HFFc6 (cell line): Measurements from ENCODE around the gene DGCR2. TPM values are rescaled to one million over a fixed set of nuclear protein-coding genes. Genes with fewer than 3 reads are reported as not detected.

Experiments used
- DNase-seq: peaks from one replicate; pipeline ENCODE4 v3.0.0-alpha.2; 2018
- H3K27ac Mint-ChIP-seq: 2 replicates; pipeline ENCODE4 v1.8.0; 2020; ENCODE audit warnings: mild to moderate bottlenecking, mixed read lengths
- H3K27me3 Mint-ChIP-seq: 2 replicates; pipeline ENCODE4 v1.8.0; 2021; ENCODE audit warnings: mild to moderate bottlenecking, moderate library complexity, mixed read lengths; ENCODE audit not compliant: insufficient read depth
- H3K36me3 Mint-ChIP-seq: 2 replicates; pipeline ENCODE4 v1.8.0; 2021; ENCODE audit warnings: low read depth, mixed read lengths
- H3K4me1 Mint-ChIP-seq: 2 replicates; pipeline ENCODE4 v1.8.0; 2020; ENCODE audit warnings: low read depth, mixed read lengths
- H3K4me3 Mint-ChIP-seq: 2 replicates; pipeline ENCODE4 v1.8.0; 2020; ENCODE audit warnings: mild to moderate bottlenecking, moderate library complexity, mixed read lengths
- H3K9me3 Mint-ChIP-seq: 2 replicates; pipeline ENCODE4 v1.8.0; 2020; ENCODE audit warnings: mild to moderate bottlenecking, mixed read lengths
- CTCF ChIP-seq: fragments of 200-600 bp; sonication (generic); IDR thresholded peaks from 2 replicates; pipeline ENCODE4 v1.5.0; 2021; ENCODE audit warnings: antibody characterized with exemption, mild to moderate bottlenecking
- total RNA-seq, 6 experiments: library from RNA; stranded (reverse); fragmentation: NEBNext Ultra II Directional; extraction: Animal tissue kit (Norgen Biotek cat#: 25700); gene quantifications; 2 replicates in 1 of 6; 3 replicates in 5 of 6; pipeline ENCODE4 v1.2.3, GENCODE V29; 2021

DGCR2 gene
- total RNA-seq, 6 experiments from 2014 or later: 46.1 to 57.9 (median 53.7) TPM

- Mint-ChIP-seq H3K36me3 (peaks cover 8% of the 10 kb centered on the region), H3K4me3 (no peak overlapping the region), H3K4me1 (peaks cover 18% of the 10 kb centered on the region), H3K27ac (no peak overlapping the region), H3K27me3 (peaks cover 7% of the 10 kb centered on the region), H3K9me3 (no peaks in the 10 kb centered on the region)
- TF ChIP-seq CTCF: no peak
- DNase-seq: no peak
Observed at GRCh38 chr22:19142394-19142793, 20.2 kb upstream of the DGCR2 start.

GRCh38 chr22:19139974-19140373 lies 17.8 kb upstream of the DGCR2 start:
- Mint-ChIP-seq H3K4me1 (peaks cover 18% of the 10 kb centered on the region), H3K36me3 (peaks cover 19% of the 10 kb centered on the region), H3K9me3 (no peaks in the 10 kb centered on the region), H3K27me3 (no peaks in the 10 kb centered on the region; the same call in 1 of the 2 replicates), H3K4me3 (no peak overlapping the region), H3K27ac (no peak overlapping the region)
- DNase-seq: no peak
- TF ChIP-seq CTCF: no peak

- Mint-ChIP-seq H3K9me3 (no peaks in the 10 kb centered on the region), H3K4me3 (no peak overlapping the region)
Observed at GRCh38 chr22:19139001-19139356, 16.8 kb upstream of the DGCR2 start.

GRCh38 chr22:19138217-19139000 lies 16.2 kb upstream of the DGCR2 start:
- Mint-ChIP-seq H3K4me1 (peaks cover 2% of the 10 kb centered on the region; the same call in 1 of the 2 replicates), H3K27ac (no peak overlapping the region), H3K36me3 (peaks cover 12% of the 10 kb centered on the region)

More at GRCh38 chr22:19139001-19139356, 16.8 kb upstream of the DGCR2 start:
- H3K4me1 Mint-ChIP-seq: peaks cover 8% of the 10 kb centered on the region
- H3K27me3 Mint-ChIP-seq: no peaks in the 10 kb centered on the region; the same call in 1 of the 2 replicates
- H3K36me3 Mint-ChIP-seq: peaks cover 16% of the 10 kb centered on the region
- no peak for DNase-seq
- H3K27ac Mint-ChIP-seq: no peak overlapping the region
- TF ChIP-seq CTCF: no peak

GRCh38 chr22:19137384-19138216 lies 15.4 kb upstream of the DGCR2 start:
- Mint-ChIP-seq H3K27ac (no peak overlapping the region), H3K4me1 (no peaks in the 10 kb centered on the region), H3K36me3 (peaks cover 14% of the 10 kb centered on the region), H3K27me3 (peaks cover 2% of the 10 kb centered on the region; the same call in 1 of the 2 replicates), H3K4me3 (no peak overlapping the region), H3K9me3 (no peaks in the 10 kb centered on the region)
- DNase-seq: no peak
- TF ChIP-seq CTCF: no peak

More at GRCh38 chr22:19138217-19139000, 16.2 kb upstream of the DGCR2 start:
- Mint-ChIP-seq H3K9me3 (no peaks in the 10 kb centered on the region), H3K4me3 (no peak overlapping the region), H3K27me3 (no peaks in the 10 kb centered on the region)
- DNase-seq: no peak
- TF ChIP-seq CTCF: no peak
